Superior temporal gyrus (tissue), 1 donor: ENCODE data around the gene PPP6R1.

ENCODE experiments used
- DNase-seq: peaks from one replicate; pipeline ENCODE4 v3.0.0-alpha.2; 2016; ENCODE audit errors: extremely low spot score

Gene PPP6R1

GRCh38 chr19:55257461-55258420 lies 1.1 kb downstream of the PPP6R1 start:
- no peak for DNase-seq

DNA sequence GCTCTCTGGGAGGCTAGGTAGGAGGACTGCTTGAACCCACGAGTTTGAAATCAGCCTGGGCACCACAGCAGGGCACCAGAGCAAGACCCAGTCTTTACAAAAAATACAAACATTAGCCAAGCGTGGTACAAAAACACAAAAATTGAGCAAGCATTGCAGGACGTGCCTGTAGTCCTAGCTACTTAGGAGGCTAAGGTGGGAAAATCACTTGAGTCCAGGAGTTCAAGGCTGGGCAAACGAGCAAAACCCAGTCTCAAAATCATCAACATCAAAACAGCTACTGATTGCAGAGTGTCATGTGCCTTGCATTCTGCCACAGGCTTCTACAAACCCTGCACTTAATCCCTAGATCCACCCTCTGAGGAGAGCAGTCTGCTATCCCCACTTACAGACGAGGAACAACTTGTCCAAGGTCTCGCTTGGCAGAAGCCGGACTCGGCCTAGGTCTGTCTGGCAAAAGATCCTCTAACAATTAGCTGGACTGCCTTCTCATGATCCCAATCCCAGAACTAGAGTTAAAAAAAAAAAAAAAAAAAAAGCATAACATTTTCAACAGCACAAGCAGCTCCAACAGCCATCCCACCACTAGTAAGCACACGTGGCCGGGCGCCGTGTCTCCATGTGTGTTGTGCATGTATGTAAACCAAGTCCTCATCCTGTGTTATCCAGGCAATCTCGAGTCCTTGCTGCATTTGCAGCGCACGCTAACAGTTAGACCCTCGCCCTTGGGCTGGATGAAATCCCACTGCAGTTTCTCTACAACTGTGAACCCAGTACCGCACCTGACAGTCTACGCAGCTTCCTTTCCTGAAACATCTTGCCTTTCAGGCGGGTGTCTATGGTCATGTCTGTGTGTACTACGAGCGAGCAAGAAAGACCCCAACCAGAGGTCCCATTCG lies 2.0 kb downstream of the PPP6R1 start:
- no peak for DNase-seq

DNA sequence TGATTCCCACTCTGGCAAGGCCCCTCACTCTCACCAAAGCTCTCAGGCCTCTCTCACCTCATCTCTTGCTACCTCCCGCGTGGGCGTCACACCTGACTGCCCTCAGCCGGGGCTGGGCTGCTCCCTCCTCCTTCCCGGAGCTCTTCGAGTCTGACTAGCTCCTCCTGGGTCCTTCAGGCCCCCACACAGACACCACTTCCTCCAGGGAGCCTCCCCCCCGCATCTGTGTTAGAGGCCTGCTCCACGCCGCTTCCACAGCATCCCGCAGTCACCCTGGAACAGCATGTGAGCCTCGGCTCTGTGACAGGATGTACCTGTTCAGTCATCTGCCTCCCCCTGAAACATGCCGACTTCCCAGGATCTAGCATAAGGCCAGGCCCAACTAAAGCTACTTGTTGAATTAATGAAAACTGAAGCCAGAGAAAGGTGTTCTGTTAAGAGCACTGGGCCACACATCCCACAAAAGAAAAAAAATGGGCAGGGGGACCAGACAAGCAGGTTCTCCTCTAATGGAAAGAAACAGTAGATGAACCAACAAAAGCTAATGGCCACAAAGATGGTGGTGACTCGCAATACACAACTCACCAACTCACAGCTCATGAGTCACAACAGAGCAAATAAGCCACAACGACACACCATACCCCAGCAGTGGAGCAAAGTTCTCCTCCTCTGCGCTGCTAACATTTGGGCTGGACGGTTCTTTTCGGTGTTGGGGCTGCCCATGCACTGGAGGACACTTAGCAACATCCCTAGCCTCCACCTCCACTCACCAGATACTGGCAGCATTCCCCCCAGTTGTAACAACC lies 3.0 kb downstream of the PPP6R1 start:
- DNase-seq = no peak

GRCh38 chr19:55254625-55254977 lies 4.2 kb downstream of the PPP6R1 start:
- no peak for DNase-seq

GRCh38 chr19:55253842-55254624 lies 4.8 kb downstream of the PPP6R1 start:
- no peak for DNase-seq

- no peak for DNase-seq
Measured at GRCh38 chr19:55252760-55253663, 5.8 kb downstream of the PPP6R1 start.

DNA sequence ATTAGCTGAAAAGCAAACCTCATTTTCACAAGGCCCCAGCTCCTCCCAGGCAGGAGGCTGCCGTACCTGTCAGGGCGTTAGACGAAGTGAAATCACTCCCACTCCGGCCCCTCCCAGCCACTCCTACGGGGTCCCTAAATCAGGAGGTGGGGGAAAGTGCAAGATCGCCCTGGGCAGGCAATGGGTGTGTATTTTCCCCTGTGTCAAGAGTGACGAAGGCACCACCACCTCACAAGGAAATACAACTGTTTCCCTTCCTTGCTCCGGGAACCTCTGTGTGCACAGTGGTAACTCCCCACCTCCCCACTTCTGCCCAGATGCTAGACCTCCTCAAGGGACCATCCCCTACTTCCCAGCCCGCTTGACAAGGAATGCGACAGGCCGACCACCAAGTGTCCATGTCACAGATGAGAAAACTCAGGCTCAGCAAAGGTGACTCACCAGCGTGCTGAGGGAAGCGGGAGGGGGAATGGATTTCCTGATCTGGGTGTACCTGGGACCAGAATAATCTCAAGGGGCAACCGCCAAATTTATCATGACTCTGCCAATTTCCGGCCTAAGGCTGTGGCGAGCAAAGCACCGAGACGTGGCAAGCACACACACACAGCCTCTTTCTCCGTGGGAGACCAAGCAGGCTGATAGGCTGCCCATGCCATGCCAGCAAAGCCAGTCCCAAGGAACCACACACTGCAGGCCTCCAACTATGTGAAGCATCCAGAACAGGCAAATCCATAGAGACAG lies 7.3 kb downstream of the PPP6R1 start:
- DNase-seq = no peak

DNA sequence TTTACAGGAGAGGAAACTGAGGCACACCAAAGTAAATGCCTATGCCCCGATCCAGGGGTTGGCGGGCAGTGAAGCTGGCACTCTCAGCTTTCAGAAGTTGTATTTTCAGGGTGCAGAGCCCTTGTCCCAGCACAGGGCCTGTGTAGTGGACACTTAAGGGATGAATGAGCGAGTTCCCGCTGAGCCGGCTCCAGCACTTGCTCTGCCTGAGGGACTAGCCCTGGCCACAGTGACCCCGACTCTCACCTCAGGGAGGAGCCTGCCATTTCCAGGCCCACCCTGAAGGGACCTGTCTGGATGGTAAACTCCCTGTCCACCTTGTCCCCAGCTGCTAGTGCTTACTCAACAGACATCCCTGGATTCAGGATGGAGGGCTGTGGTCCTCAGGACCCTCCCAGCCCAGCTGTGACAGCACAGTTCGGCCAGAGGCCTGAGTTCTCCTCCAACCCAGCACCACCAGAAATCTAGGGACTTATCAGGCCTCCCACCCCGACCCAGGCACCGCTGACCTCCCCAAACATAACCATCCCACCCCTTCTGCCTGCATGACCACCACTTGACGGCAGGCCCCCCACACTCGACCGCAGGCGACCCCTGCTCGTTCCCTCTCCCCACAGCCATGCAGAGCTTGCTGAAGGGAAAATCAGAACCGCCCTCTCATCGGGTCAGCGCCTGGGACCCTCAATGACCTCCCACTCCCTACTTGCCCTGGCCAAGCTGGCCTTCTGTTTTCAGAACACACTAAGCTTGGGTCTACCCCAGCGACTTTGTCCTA lies 8.4 kb downstream of the PPP6R1 start:
- DNase-seq = no peak

GRCh38 chr19:55249841-55250240 lies 9.0 kb downstream of the PPP6R1 start:
- DNase-seq = no peak

DNA sequence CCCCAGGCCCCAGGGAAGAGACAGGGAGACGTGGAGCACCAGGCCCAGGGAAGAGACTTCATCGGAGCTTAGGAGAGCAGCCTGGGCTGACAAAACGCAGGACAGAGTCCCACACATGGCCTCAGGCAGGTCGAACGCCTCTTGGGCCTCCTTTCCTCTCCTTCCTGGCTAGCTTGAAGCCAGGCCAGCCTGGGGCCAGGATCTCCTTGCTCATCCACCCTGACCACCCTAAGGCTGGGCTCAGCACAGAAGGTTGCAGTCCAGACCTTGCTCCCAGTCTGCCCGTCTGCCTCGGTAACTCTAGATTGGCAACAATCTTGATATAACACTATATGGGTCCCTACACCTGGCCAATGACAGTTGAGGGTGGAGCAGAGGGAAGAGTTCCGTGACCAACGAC lies 10.1 kb downstream of the PPP6R1 start:
- DNase-seq = no peak

DNA sequence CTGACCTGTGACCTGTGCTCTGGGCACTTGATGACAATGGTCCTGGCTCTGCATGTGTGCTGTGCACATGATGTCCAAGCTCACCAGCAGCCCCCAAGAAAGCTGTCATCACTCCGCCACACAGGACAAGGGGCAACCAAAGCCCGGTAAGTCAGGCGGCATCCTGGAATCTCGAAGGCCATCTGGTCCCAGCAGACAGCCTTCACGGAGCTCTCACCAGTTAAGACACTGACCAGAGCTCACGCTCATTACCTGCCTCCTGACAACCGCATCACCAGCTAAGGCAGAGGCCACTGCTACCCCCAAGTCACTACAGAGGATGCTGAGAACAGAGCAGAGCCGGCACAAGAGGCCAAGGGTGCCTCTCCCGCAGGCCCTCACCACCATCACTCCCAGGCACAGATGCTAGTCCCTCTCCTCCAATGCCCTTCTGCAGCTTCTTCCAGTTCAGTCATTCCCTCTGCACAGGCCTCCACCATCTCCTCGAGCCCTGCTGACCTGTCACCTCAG lies 10.6 kb downstream of the PPP6R1 start:
- no peak for DNase-seq

- DNase-seq = no peak
Measured at GRCh38 chr19:55247621-55248099, 11.2 kb downstream of the PPP6R1 start.

- no peak for DNase-seq
Measured at GRCh38 chr19:55246462-55247451, 12.1 kb downstream of the PPP6R1 start.

- no peak for DNase-seq
Measured at GRCh38 chr19:55245236-55245904, 13.4 kb downstream of the PPP6R1 start.

DNA sequence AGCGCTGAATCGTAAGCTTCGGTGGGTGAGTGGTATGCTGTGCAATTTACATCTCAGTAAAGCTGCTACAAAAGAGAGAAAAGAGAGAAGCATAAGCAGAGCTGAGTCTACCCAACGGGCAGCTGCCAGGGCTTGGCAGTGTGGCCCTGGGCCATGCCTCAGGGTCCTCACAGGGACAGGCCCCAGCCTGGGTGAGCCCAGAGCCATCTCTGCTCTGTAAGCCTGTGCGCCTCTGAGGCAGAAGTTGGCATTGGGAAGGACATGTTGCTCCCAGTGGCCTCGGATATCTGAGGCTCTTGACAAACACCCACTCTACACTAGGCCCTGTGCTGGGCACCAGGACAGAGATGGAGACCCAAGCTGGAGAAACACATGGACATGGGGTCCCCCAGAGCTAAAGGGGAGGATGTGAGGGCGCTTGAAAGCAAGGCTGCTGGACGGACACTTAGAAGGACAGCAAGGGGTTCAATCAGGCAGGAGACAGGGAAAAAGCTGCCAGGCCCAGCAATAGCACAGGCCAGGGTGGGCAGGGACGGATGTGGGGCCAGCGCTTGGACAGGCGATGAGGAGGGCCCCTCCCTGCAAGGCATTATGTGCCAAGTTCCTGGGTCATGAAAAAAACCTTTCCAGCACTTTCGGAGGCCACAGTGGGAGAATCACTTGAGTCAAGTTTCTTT lies 14.7 kb downstream of the PPP6R1 start:
- DNase-seq = no peak

- no peak for DNase-seq
Measured at GRCh38 chr19:55242517-55242916, 16.3 kb downstream of the PPP6R1 start.
